Measurements from ENCODE around the gene SLC43A1.
"Not testable (repeated sequence)": the region's sequence is repeated elsewhere in the genome, so short reads cannot be mapped to it uniquely, and the experiment has no call there.

SLC43A1 gene

GRCh38 chr11:57515332-57516060 lies at the start of gene SLC43A1:
Gene SLC43A1 (minus strand): TSS chr11:57515702. CDS start chr11:57514111, 1,591 bp downstream.
- peak; percentile 52 for DNase-seq

GRCh38 chr11:57562596-57562995 lies 47.1 kb upstream of the SLC43A1 start:
- no peak for DNase-seq

DNA sequence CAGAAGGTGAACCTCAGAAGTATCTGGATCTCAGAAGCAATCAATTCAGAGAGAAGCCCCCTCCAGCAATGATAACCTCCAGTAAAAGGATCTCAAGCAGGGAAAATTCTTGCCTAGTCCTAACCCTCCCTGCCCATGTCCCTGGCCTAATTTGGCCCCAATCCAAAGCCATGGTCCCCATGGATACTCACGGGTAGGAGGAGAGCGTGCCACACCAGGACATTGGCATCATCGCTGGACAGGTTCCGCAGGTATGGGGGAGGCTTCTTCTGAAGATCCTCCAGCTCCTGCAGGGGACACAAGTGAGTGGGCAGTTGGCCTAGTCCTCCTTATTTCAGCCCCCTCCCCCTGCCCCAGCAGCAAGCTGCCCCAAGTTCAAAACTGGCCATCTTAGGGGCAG lies 44.6 kb upstream of the SLC43A1 start:
- DNase-seq: no peak

GRCh38 chr11:57556041-57556440 lies 40.5 kb upstream of the SLC43A1 start:
- no peak for DNase-seq

DNA sequence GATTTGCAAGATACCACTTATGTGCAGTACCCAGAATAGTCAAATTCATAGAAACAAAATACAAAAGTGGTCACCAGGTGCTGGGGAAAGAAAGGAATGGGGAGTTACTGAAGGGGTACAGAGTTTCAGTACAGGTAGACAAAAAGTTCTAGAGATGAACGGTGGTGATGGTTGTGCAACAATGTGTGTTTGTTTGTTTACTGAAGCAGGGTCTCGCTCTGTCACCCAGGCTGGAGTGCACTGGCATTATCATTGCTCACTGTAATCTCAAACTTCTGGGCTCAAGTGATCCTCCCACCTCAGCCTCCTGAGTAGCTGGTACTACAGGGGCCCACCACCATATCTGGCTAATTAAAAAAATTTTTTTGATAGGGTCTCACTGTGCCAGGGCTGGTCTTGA lies 39.9 kb upstream of the SLC43A1 start:
- no peak for DNase-seq

DNA sequence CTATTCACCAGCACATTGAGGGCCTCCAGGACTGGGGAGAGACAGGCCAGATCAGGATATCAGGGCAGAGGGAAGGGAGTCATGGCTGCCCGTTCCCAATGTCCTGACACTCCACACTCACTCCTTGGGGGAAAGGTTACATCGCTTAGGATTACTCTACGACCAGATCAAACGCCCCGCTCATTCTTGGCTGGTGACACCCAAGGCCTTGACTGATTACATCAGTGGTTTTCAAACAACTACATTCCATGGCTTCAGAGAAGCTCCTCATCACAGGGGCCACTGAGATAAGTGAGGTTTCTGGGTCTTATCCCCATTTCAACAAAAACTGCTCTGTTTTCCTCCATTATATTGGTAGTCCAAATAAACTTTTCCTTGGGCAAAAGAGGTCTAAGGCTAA lies 37.0 kb upstream of the SLC43A1 start:
- no peak for DNase-seq

DNA sequence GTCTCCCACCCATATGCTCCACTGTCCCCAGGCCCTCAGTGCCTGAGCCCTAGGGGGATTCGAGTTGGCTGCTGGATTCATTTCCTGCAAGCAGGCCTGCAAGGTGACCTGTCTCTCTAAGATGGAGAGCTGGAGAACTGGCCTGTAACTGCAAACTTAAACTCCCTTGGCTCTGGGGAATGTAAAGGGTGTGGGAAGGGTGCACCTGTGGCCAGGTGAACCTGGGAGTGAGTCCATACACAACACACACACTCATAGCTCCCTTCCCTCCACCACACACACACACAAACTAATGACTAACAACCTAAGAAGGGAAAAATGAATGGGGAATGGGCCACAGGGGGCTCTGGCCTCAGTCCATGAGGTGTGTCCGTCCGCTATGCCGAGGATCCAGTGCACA lies 36.4 kb upstream of the SLC43A1 start:
- DNase-seq: no peak

DNA sequence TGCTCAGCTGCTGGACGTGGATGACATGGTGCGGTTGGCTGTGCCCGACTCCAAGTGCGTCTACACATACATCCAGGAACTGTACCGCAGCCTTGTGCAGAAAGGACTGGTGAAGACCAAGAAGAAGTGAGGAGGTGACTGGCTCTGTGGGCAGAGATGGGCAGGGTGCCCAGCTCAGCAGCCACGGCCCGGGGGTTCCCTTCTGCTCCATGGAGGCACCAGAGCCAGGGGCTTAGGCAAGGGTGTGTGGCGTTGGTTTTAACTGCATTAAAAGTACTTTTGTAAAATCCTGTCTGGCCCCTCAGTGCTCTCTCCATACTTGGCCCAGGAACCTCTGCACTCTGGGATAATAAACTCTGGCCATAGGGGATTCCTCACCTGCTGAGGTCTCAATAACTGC lies 34.5 kb upstream of the SLC43A1 start:
- no peak for DNase-seq

- no peak for DNase-seq
Measured at GRCh38 chr11:57547854-57548377, 32.4 kb upstream of the SLC43A1 start.

DNA sequence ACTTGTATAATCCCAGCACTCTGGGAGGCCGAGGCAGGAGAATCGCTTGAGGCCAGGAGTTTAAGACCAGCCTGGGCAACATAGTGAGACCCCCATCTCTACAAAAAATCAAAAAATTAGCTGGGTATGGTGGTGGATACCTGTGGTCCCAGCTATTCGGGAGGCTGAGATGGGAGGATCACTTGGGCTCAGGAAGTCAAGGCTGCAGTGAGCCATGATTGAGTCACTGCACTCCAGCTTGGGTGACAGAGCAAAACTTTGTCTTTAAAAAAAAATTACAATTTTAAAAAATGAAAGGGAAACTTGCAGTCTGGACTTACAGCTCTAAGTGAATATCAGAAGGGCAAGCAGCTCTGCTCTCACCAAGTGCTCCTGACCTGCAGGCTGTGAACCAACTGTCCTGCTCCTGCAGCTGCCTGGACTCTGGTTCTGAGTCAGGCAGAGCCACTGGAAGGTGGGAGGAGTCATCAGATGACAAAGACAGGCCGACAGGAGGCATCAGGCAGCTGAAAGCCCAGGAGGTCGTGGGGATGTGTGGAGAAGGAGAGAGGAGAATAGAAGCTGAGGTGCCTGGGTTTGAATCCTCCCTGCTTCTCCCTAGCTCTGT lies 31.5 kb upstream of the SLC43A1 start:
- no peak for DNase-seq

- DNase-seq: no peak
Measured at GRCh38 chr11:57546451-57546850, 30.9 kb upstream of the SLC43A1 start.

GRCh38 chr11:57545883-57546282 lies 30.4 kb upstream of the SLC43A1 start:
- DNase-seq: no peak

DNA sequence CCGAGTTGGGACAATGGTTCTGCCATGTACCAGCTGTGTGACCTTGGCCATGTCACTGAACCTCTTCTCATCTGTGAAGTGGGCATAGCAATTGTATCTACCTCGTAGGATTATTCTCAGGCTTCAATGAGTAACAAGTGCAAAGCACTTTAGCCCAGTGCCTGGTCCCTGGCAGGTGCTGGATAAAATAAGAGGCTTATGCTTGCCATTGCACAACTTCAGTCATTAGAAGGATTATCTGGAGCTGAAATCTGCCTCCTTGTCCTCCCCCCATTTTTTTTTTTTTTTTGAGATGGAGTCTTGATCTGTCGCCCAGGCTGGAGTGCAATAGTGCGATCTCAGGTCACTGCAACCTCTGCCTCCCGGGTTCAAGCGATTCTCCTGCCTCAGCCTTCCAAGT lies 29.1 kb upstream of the SLC43A1 start:
- DNase-seq: no peak

GRCh38 chr11:57543593-57543992 lies 28.1 kb upstream of the SLC43A1 start:
- no peak for DNase-seq

- DNase-seq: no peak
Measured at GRCh38 chr11:57542582-57542981, 27.1 kb upstream of the SLC43A1 start.

GRCh38 chr11:57541169-57541568 lies 25.7 kb upstream of the SLC43A1 start:
- DNase-seq: no peak

DNA sequence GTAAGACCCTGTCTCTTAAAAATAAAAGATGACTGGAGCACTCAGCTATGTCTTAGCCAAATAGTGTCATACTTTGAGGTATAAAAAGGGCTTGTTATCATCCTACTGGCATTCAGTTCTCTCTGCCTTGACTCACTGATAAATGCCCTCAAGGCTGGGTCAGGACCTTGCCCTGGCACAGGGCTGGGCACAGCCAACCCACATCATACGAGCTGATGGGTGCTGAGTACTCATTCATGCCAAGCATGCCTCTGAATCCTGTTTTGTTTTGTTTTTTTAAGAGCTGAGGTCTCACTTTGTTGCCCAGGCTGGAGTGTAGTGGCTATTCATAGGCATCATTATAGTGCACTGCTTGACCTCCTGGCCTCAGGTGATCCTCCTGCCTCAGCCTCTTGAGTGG lies 23.8 kb upstream of the SLC43A1 start:
- DNase-seq: no peak

GRCh38 chr11:57536947-57537619 lies 21.6 kb upstream of the SLC43A1 start, which contains the start of gene SMTNL1:
Gene SMTNL1 (plus strand): TSS chr11:57537595. CDS start chr11:57542643, 5,048 bp downstream.
- DNase-seq: no peak

DNA sequence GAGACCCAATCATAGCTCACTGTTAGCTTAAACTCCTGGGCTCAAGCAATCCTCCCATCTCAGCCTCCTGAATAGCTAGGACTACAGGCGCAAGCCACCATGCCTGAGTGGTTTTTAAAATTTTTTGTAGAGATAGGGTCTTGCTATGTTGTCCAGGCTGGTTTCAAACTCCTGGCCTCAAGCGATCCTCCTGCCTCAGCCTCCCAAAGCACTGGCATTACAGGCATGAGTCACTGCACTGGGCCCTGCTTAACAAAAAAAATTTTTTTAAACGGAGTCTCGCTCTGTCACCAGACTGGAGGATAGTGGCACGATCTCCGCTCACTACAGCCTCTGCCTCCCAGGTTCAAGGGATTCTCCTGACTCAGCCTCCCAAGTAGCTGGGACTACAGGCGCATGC lies 18.9 kb upstream of the SLC43A1 start:
- not testable (repeated sequence) for DNase-seq

GRCh38 chr11:57530596-57531507 lies 15.3 kb upstream of the SLC43A1 start, which contains the start of gene TIMM10:
Gene TIMM10 (minus strand): TSS chr11:57530754. CDS start chr11:57530189, 565 bp downstream.
- DNase-seq: peak; percentile 100

DNA sequence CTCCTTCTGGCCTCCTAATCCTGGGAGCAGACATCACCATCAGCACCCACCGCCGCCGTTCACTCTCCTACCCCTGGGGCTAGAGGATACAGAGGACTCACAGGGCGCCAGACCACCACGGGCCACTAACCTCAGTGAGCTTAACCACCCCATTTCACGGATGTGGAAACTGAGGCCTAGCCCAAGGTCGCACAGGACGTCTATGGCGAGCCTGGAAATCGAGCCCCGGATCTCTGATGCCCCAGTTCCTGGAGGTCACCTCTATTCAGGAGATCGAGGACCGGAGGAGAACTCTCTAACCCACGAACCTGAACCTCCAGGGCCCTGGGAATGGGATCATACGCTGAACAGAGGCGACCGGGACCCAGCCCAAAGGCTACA lies 14.7 kb upstream of the SLC43A1 start:
- no peak for DNase-seq

GRCh38 chr11:57529012-57529411 lies 13.5 kb upstream of the SLC43A1 start:
- no peak for DNase-seq
